Activated naive CD4-positive, alpha-beta T cell treated with anti-CD3 and anti-CD28 coated beads, Interleukin-2, amount 50 U/mL, for 16 hours (primary cell): ENCODE measurements around the gene RHPN2.
"Not testable (repeated sequence)": the region's sequence is repeated elsewhere in the genome, so short reads cannot be mapped to it uniquely, and the experiment has no call there.

Experiments
- DNase-seq: peaks from one replicate; pipeline ENCODE4 v3.0.0-alpha.2; 2020

Gene RHPN2

GRCh38 chr19:33025468-33026238 is 39.0 kb downstream of the RHPN2 start:
- DNase-seq = not testable (repeated sequence)

GRCh38 chr19:33024398-33024797 is 40.3 kb downstream of the RHPN2 start:
- DNase-seq = no peak

- DNase-seq = no peak
Observed at GRCh38 chr19:33022472-33023116, 42.1 kb downstream of the RHPN2 start.

- not testable (repeated sequence) for DNase-seq
Observed at GRCh38 chr19:33010891-33011290, 53.8 kb downstream of the RHPN2 start.

GRCh38 chr19:33008738-33009137 is 56.0 kb downstream of the RHPN2 start:
- no peak for DNase-seq

- no peak for DNase-seq
Observed at GRCh38 chr19:33005440-33005839, 59.2 kb downstream of the RHPN2 start.

- DNase-seq = not testable (repeated sequence)
Observed at GRCh38 chr19:33003424-33004024, 61.2 kb downstream of the RHPN2 start.

GRCh38 chr19:33002126-33002865 is 62.4 kb downstream of the RHPN2 start:
- not testable (repeated sequence) for DNase-seq

- DNase-seq = no peak
Observed at GRCh38 chr19:33000910-33001309, 63.8 kb downstream of the RHPN2 start.

GRCh38 chr19:33000510-33000909 is 64.2 kb downstream of the RHPN2 start:
- DNase-seq = no peak

- no peak for DNase-seq
Observed at GRCh38 chr19:32998722-32999121, 66.0 kb downstream of the RHPN2 start.

- no peak for DNase-seq
Observed at GRCh38 chr19:32997716-32998355, 66.9 kb downstream of the RHPN2 start.

- not testable (repeated sequence) for DNase-seq
Observed at GRCh38 chr19:32997061-32997464, 67.6 kb downstream of the RHPN2 start.

GRCh38 chr19:32995966-32996365 is 68.7 kb downstream of the RHPN2 start:
- DNase-seq = not testable (repeated sequence)

- DNase-seq = no peak
Observed at GRCh38 chr19:32988724-32989123, 76.0 kb downstream of the RHPN2 start.

- DNase-seq = not testable (repeated sequence)
Observed at GRCh38 chr19:32988254-32988653, 76.4 kb downstream of the RHPN2 start.

GRCh38 chr19:32982488-32982887 is 82.2 kb downstream of the RHPN2 start:
- DNase-seq = not testable (repeated sequence)

GRCh38 chr19:32979807-32980206 is 84.9 kb downstream of the RHPN2 start:
- not testable (repeated sequence) for DNase-seq

- DNase-seq = not testable (repeated sequence)
Observed at GRCh38 chr19:32977813-32978212, 86.9 kb downstream of the RHPN2 start.

GRCh38 chr19:32977280-32977679 is 87.4 kb downstream of the RHPN2 start:
- no peak for DNase-seq

- DNase-seq = peak; percentile 66
Observed at GRCh38 chr19:32976223-32976805, 88.4 kb downstream of the RHPN2 start.
